Keratinocyte (primary cell): Measurements from ENCODE around the gene ARHGDIA. TPM values are rescaled to one million over a fixed set of nuclear protein-coding genes. Genes with fewer than 3 reads are reported as not detected.
"Not testable (repeated sequence)": the region's sequence is repeated elsewhere in the genome, so short reads cannot be mapped to it uniquely, and the experiment has no call there.

ENCODE experiments used
- DNase-seq: peaks from one replicate; pipeline ENCODE4 v3.0.0-alpha.2; 2011; ENCODE audit warnings: low read depth, missing footprints, low spot score
- FAIRE-seq: peaks from 2 replicates; lab custom pipeline; 2011; peaks lifted over from hg19 to GRCh38; lab: Jason Lieb, UNC
- H2AFZ ChIP-seq: 2 replicates; pipeline ENCODE4 v1.6.0; 2012; ENCODE audit warnings: low read length, control low read depth, inconsistent platforms; ENCODE audit not compliant: control insufficient read depth
- H3K27ac ChIP-seq: 2 replicates; pipeline ENCODE4 v1.5.1; 2011; ENCODE audit warnings: low read length; ENCODE audit not compliant: control insufficient read depth, insufficient read depth
- H3K27me3 ChIP-seq: 3 replicates; pipeline ENCODE4 v1.6.0; 2011; ENCODE audit warnings: low read length; ENCODE audit not compliant: control insufficient read depth, insufficient read depth; ENCODE audit errors: extremely low read depth
- H3K36me3 ChIP-seq, 2 experiments: 2 replicates in 1 of 2; 3 replicates in 1 of 2; pipeline ENCODE4 v1.5.1; 2011; ENCODE audit warnings: low read length in 2 of 2, mild to moderate bottlenecking in 1 of 2; ENCODE audit not compliant: control insufficient read depth in 2 of 2, insufficient read depth in 2 of 2; ENCODE audit errors: extremely low read depth in 1 of 2
- H3K4me1 ChIP-seq: 3 replicates; pipeline ENCODE4 v1.5.1; 2011; ENCODE audit warnings: low read length; ENCODE audit not compliant: control insufficient read depth, insufficient read depth; ENCODE audit errors: extremely low read depth
- H3K4me2 ChIP-seq: 3 replicates; pipeline ENCODE4 v1.6.0; 2011; ENCODE audit warnings: low read depth, low read length; ENCODE audit not compliant: control insufficient read depth, insufficient read depth; ENCODE audit errors: extremely low read depth
- H3K4me3 ChIP-seq, 3 experiments: fragments of 200-600 bp in 1 of 3; sonication (generic) in 1 of 3; 2 replicates in 2 of 3; 3 replicates in 1 of 3; pipeline ENCODE4 v1.5.1; 2011 to 2016; ENCODE audit warnings: low read length in 3 of 3, mild to moderate bottlenecking in 3 of 3, control low read depth in 2 of 3, inconsistent platforms in 1 of 3, low read depth in 1 of 3, mixed read lengths in 1 of 3, mixed run types in 1 of 3, moderate library complexity in 1 of 3; ENCODE audit not compliant: control insufficient read depth in 2 of 3, insufficient read depth in 2 of 3; ENCODE audit errors: extremely low read depth in 1 of 3
- H3K79me2 ChIP-seq: 2 replicates; pipeline ENCODE4 v1.6.0; 2012; ENCODE audit warnings: low read length; ENCODE audit not compliant: control insufficient read depth, insufficient read depth
- H3K9ac ChIP-seq: 3 replicates; pipeline ENCODE4 v1.6.0; 2011; ENCODE audit warnings: low read length; ENCODE audit not compliant: control insufficient read depth, insufficient read depth; ENCODE audit errors: extremely low read depth
- H3K9me1 ChIP-seq: 3 replicates; pipeline ENCODE4 v1.6.0; 2011; ENCODE audit warnings: low read length; ENCODE audit not compliant: control insufficient read depth, insufficient read depth; ENCODE audit errors: extremely low read depth
- H3K9me3 ChIP-seq: 2 replicates; pipeline ENCODE4 v1.5.1; 2012; ENCODE audit warnings: low read depth, low read length; ENCODE audit not compliant: control insufficient read depth
- H4K20me1 ChIP-seq: 3 replicates; pipeline ENCODE4 v1.6.0; 2011; ENCODE audit warnings: low read length; ENCODE audit not compliant: control insufficient read depth, insufficient read depth; ENCODE audit errors: extremely low read depth
- CTCF ChIP-seq, 3 experiments: IDR thresholded peaks in 1 of 3; conservative IDR thresholded peaks in 1 of 3; optimal IDR thresholded peaks in 1 of 3; 2 replicates in 2 of 3; 3 replicates in 1 of 3; pipeline versions ENCODE3 to v1.5.1; 2011; ENCODE audit warnings: low read length in 3 of 3, mild to moderate bottlenecking in 3 of 3, moderate library complexity in 2 of 3, control low read depth in 1 of 3, inconsistent platforms in 1 of 3; ENCODE audit not compliant: insufficient read depth in 2 of 3; ENCODE audit errors: extremely low read depth in 1 of 3
- EZH2 ChIP-seq: IDR thresholded peaks from one replicate; pipeline ENCODE4 v1.6.1; 2012; ENCODE audit warnings: inconsistent platforms, mild to moderate bottlenecking, low read length, moderate library complexity
- dilution Hi-C: fragments of 300-500 bp; cut with MboI; formaldehyde crosslinking; loops from one replicate; pipeline ENCODE4 v1.7.0; 2020; ENCODE audit warnings: low sequenced_read_pairs; ENCODE audit not compliant: extremely low pct_ligation_motif_present
- polyA plus RNA-seq, 5 experiments: library from polyadenylated mRNA; depleted of rRNA in 3 of 5; stranded (reverse) in 3 of 5; stranded (forward) in 1 of 5; unstranded in 1 of 5; fragments of >200 nt; gene quantifications; 1 replicate in 1 of 5; 2 replicates in 3 of 5; 3 replicates in 1 of 5; pipeline versions ENCODE4 v1.2.1 to v1.2.3, GENCODE V29; 2011 to 2012; ENCODE audit warnings: missing spikeins in 2 of 5, low read depth in 1 of 5, low replicate concordance in 1 of 5

Gene ARHGDIA
- polyA plus RNA-seq, 1 donor (not counting 4 experiments of a cell fraction or from before 2014, with no cell fraction given) = 65.7 TPM

- Histone ChIP-seq H2AFZ (no peak overlapping the region), H3K27ac (peak overlapping the region; percentile 71), H3K27me3 (no peaks in the 10 kb centered on the region), H3K9ac (peak overlapping the region; percentile 67), H3K4me2 (peak overlapping the region; percentile 76), H3K4me1 (peaks cover 36% of the 10 kb centered on the region), H3K4me3 (peak overlapping the region in 2 of 3 experiments; percentile 16 to 31), H3K9me3 (no peaks in the 10 kb centered on the region), H3K79me2 (no peaks in the 10 kb centered on the region), H4K20me1 (peaks cover 2% of the 10 kb centered on the region), H3K36me3 (peaks cover 33 to 43% of the 10 kb centered on the region in 2 experiments), H3K9me1 (no peaks in the 10 kb centered on the region)
- dilution Hi-C loops = no loop called here
- no peak for FAIRE-seq
- no peak for DNase-seq
- no peak for TF ChIP-seq CTCF (optimal IDR thresholded peaks at IDR 0.05 in 1 of 3, IDR thresholded peaks at IDR 0.05 in 1 of 3, conservative IDR thresholded peaks at IDR 0.05 in 1 of 3; ENCODE audit: extremely low read depth in 1 of 3, insufficient read depth in 2 of 3, low read length in 3 of 3)
- TF ChIP-seq EZH2 = no peak
Measured at GRCh38 chr17:81841866-81842265, 29.3 kb downstream of the ARHGDIA start.

GRCh38 chr17:81840826-81841778 lies 30.0 kb downstream of the ARHGDIA start:
- TF ChIP-seq CTCF (optimal IDR thresholded peaks at IDR 0.05 in 1 of 3, IDR thresholded peaks at IDR 0.05 in 1 of 3, conservative IDR thresholded peaks at IDR 0.05 in 1 of 3; ENCODE audit: extremely low read depth in 1 of 3, insufficient read depth in 2 of 3, low read length in 3 of 3) = no peak
- no peak for TF ChIP-seq EZH2
- peak overlapping the region; percentile 76 for H3K4me2 ChIP-seq
- peak overlapping the region; percentile 59 for H2AFZ ChIP-seq
- peak overlapping the region in 2 of 3 experiments; percentile 8 to 35 for H3K4me3 ChIP-seq
- H3K4me1 ChIP-seq = peaks cover 36% of the 10 kb centered on the region
- no peaks in the 10 kb centered on the region for H3K9me1 ChIP-seq
- H3K36me3 ChIP-seq = peaks cover 27 to 36% of the 10 kb centered on the region in 2 experiments
- H3K79me2 ChIP-seq = no peaks in the 10 kb centered on the region
- peak overlapping the region; percentile 71 for H3K27ac ChIP-seq
- peak overlapping the region; percentile 67 for H3K9ac ChIP-seq
- H4K20me1 ChIP-seq = peaks cover 2% of the 10 kb centered on the region
- dilution Hi-C loops = no loop called here
- DNase-seq (peak; percentile 65), FAIRE-seq (peak; percentile 59)
- no peaks in the 10 kb centered on the region for H3K9me3 ChIP-seq
- H3K27me3 ChIP-seq = no peaks in the 10 kb centered on the region

- H3K9me3 ChIP-seq, H3K9ac ChIP-seq, H3K4me3 ChIP-seq, DNase-seq, FAIRE-seq, H2AFZ ChIP-seq, dilution Hi-C loops, H3K27ac ChIP-seq, H3K9me1 ChIP-seq, H4K20me1 ChIP-seq, H3K27me3 ChIP-seq, H3K79me2 ChIP-seq, H3K4me2 ChIP-seq: not testable (repeated sequence)
- peaks cover 36% of the 10 kb centered on the region for H3K4me1 ChIP-seq
- H3K36me3 ChIP-seq = peaks cover 17 to 28% of the 10 kb centered on the region in 2 experiments
Measured at GRCh38 chr17:81840059-81840458, 31.1 kb downstream of the ARHGDIA start.
